H1 (cell line): Measurements from ENCODE around the gene TAS2R5. TPM values are rescaled to one million over a fixed set of nuclear protein-coding genes. Genes with fewer than 3 reads are reported as not detected.
"Not testable (repeated sequence)": the region's sequence is repeated elsewhere in the genome, so short reads cannot be mapped to it uniquely, and the experiment has no call there.

Experiments used
- CTCF ChIA-PET: fragments of 300-600 bp; sonication (Branson Sonifier 250); formaldehyde crosslinking; loops from one replicate; lab custom pipeline; 2021; ENCODE audit not compliant: partially characterized antibody; lab: Charles Lee
- POLR2A ChIA-PET: fragments of 300-600 bp; sonication (Branson Sonifier 250); formaldehyde crosslinking; loops from one replicate; lab custom pipeline; 2021; ENCODE audit warnings: inconsistent platforms; ENCODE audit not compliant: partially characterized antibody; lab: Charles Lee
- DNase-seq, 2 experiments: peaks; one replicate each; pipeline versions ENCODE4 v3.0.0 to v3.0.0-alpha.2; 2010 to 2022; ENCODE audit warnings: low spot score in 2 of 2, low read depth in 1 of 2, mixed read lengths in 1 of 2
- FAIRE-seq: peaks from 2 replicates; lab custom pipeline; 2011; peaks lifted over from hg19 to GRCh38; lab: Jason Lieb, UNC
- H2AFZ ChIP-seq: 2 replicates; pipeline ENCODE4 v1.8.1; 2012; ENCODE audit warnings: low read length, inconsistent platforms
- H2AK5ac ChIP-seq: 2 replicates; pipeline ENCODE4 v1.6.1; 2013; ENCODE audit warnings: low read depth, low read length
- H2BK120ac ChIP-seq: replicated peaks from 2 replicates; pipeline ENCODE3; 2013; ENCODE audit warnings: low read depth, low read length, inconsistent platforms
- H2BK12ac ChIP-seq: 2 replicates; pipeline ENCODE4 v1.6.1; 2013; ENCODE audit warnings: low read depth, low read length
- H2BK15ac ChIP-seq: 2 replicates; pipeline ENCODE4 v1.6.1; 2013; ENCODE audit warnings: low read length
- H2BK20ac ChIP-seq: 2 replicates; pipeline ENCODE4 v1.6.1; 2013; ENCODE audit warnings: low read length
- H2BK5ac ChIP-seq: 2 replicates; pipeline ENCODE4 v1.6.1; 2013; ENCODE audit warnings: low read depth, low read length
- H3K14ac ChIP-seq: 2 replicates; pipeline ENCODE4 v1.6.1; 2013; ENCODE audit warnings: inconsistent platforms; ENCODE audit not compliant: insufficient read length
- H3K18ac ChIP-seq: 2 replicates; pipeline ENCODE4 v1.6.1; 2013; ENCODE audit warnings: low read length; ENCODE audit errors: extremely low read depth
- H3K23ac ChIP-seq: 2 replicates; pipeline ENCODE4 v1.6.1; 2013; ENCODE audit warnings: inconsistent platforms; ENCODE audit not compliant: insufficient read length
- H3K23me2 ChIP-seq: 2 replicates; pipeline ENCODE4 v1.6.1; 2013; ENCODE audit warnings: low read depth, low read length
- H3K27ac ChIP-seq: 2 replicates; pipeline ENCODE4 v1.6.1; 2011; ENCODE audit warnings: low read depth, low read length, inconsistent platforms
- H3K27me3 ChIP-seq, 4 experiments: replicated peaks in 1 of 4; 1 replicate in 1 of 4; 2 replicates in 3 of 4; pipeline versions ENCODE4 v1.6.1 to v1.8.1; 2011 to 2013; ENCODE audit warnings: low read length in 3 of 4, mild to moderate bottlenecking in 3 of 4, inconsistent platforms in 2 of 4, mixed read lengths in 2 of 4, moderate library complexity in 1 of 4; ENCODE audit not compliant: control insufficient read depth in 3 of 4, insufficient read depth in 3 of 4; ENCODE audit errors: extremely low read depth in 1 of 4
- H3K36me3 ChIP-seq, 4 experiments: 2 replicates each; pipeline versions ENCODE4 v1.6.1 to v1.8.1; 2011 to 2013; ENCODE audit warnings: mild to moderate bottlenecking in 4 of 4, low read length in 3 of 4, moderate library complexity in 2 of 4, control low read depth in 1 of 4, inconsistent platforms in 1 of 4; ENCODE audit not compliant: insufficient read depth in 4 of 4, control insufficient read depth in 2 of 4
- H3K4ac ChIP-seq: replicated peaks from 2 replicates; pipeline ENCODE3; 2013; ENCODE audit warnings: low read length, low read depth, mixed read lengths, inconsistent platforms; ENCODE audit not compliant: insufficient read length
- H3K4me1 ChIP-seq, 4 experiments: replicated peaks in 1 of 4; 1 replicate in 1 of 4; 2 replicates in 3 of 4; pipeline versions ENCODE4 v1.6.1 to v1.8.1; 2011 to 2013; ENCODE audit warnings: low read length in 3 of 4, inconsistent platforms in 2 of 4, mixed read lengths in 1 of 4; ENCODE audit not compliant: insufficient read depth in 4 of 4, control insufficient read depth in 3 of 4
- H3K4me2 ChIP-seq, 2 experiments: 2 replicates each; pipeline versions ENCODE4 v1.6.1 to v1.8.1; 2011 to 2013; ENCODE audit warnings: low read depth in 2 of 2, low read length in 2 of 2, control low read depth in 1 of 2, inconsistent platforms in 1 of 2, mild to moderate bottlenecking in 1 of 2; ENCODE audit not compliant: insufficient read depth in 1 of 2
- H3K4me3 ChIP-seq, 4 experiments: fragments of 200-600, 300-600 bp in 1 of 4; sonication (generic), shearing (Covaris generic), sonication (Bioruptor Twin) in 1 of 4; 2 replicates each; pipeline versions ENCODE4 v1.5.1 to v1.8.1; 2011 to 2016; ENCODE audit warnings: low read length in 4 of 4, low read depth in 3 of 4, control low read depth in 2 of 4, inconsistent platforms in 2 of 4, mild to moderate bottlenecking in 2 of 4, mixed read lengths in 1 of 4, moderate library complexity in 1 of 4; ENCODE audit not compliant: insufficient read depth in 2 of 4; ENCODE audit errors: extremely low read depth in 1 of 4
- H3K56ac ChIP-seq: replicated peaks from 2 replicates; pipeline ENCODE3; 2013; ENCODE audit warnings: low read depth, mild to moderate bottlenecking, mixed read lengths, low read length, inconsistent platforms; ENCODE audit not compliant: insufficient read length
- H3K79me1 ChIP-seq: 2 replicates; pipeline ENCODE4 v1.6.1; 2013; ENCODE audit warnings: low read depth, low read length, control low read depth
- H3K79me2 ChIP-seq, 2 experiments: 2 replicates each; pipeline versions ENCODE4 v1.6.1 to v1.8.1; 2012 to 2013; ENCODE audit warnings: low read length in 2 of 2, mild to moderate bottlenecking in 2 of 2, inconsistent platforms in 1 of 2; ENCODE audit not compliant: insufficient read depth in 2 of 2, control insufficient read depth in 1 of 2
- H3K9ac ChIP-seq, 4 experiments: replicated peaks in 1 of 4; 1 replicate in 1 of 4; 2 replicates in 3 of 4; pipeline versions ENCODE4 v1.6.1 to v1.8.1; 2011 to 2013; ENCODE audit warnings: low read depth in 3 of 4, low read length in 3 of 4, control low read depth in 2 of 4, mild to moderate bottlenecking in 2 of 4, moderate library complexity in 2 of 4, inconsistent platforms in 1 of 4; ENCODE audit errors: extremely low read depth in 1 of 4
- H3K9me3 ChIP-seq, 2 experiments: 2 replicates each; pipeline versions ENCODE4 v1.6.1 to v1.8.1; 2012 to 2013; ENCODE audit warnings: mild to moderate bottlenecking in 2 of 2, moderate library complexity in 2 of 2, control low read depth in 1 of 2, inconsistent platforms in 1 of 2, low read depth in 1 of 2, low read length in 1 of 2, mixed read lengths in 1 of 2; ENCODE audit not compliant: insufficient read depth in 2 of 2
- H4K20me1 ChIP-seq, 2 experiments: replicated peaks in 1 of 2; 2 replicates each; pipeline versions ENCODE3 to v1.8.1; 2011 to 2013; ENCODE audit warnings: inconsistent platforms in 2 of 2, low read length in 2 of 2, mild to moderate bottlenecking in 1 of 2; ENCODE audit not compliant: insufficient read depth in 2 of 2, control insufficient read depth in 1 of 2
- H4K5ac ChIP-seq: 2 replicates; pipeline ENCODE4 v1.6.1; 2013; ENCODE audit warnings: low read length, low read depth, mixed read lengths, inconsistent platforms; ENCODE audit not compliant: insufficient read length
- H4K8ac ChIP-seq: 2 replicates; pipeline ENCODE4 v1.8.0; 2013; ENCODE audit warnings: mild to moderate bottlenecking, moderate library complexity, low read length, inconsistent platforms; ENCODE audit not compliant: insufficient read depth; ENCODE audit errors: extremely low read depth
- H4K91ac ChIP-seq: replicated peaks from 2 replicates; pipeline ENCODE3; 2013; ENCODE audit warnings: low read length, mixed read lengths, inconsistent platforms; ENCODE audit not compliant: insufficient read length
- GABPA ChIP-seq: IDR thresholded peaks from 2 replicates; pipeline ENCODE4 v1.6.1; 2011; ENCODE audit warnings: mild to moderate bottlenecking, low read length, moderate library complexity, borderline replicate concordance; ENCODE audit not compliant: insufficient read depth
- POU5F1 ChIP-seq: IDR thresholded peaks from 2 replicates; pipeline ENCODE4 v1.6.1; 2011; ENCODE audit warnings: low read depth, mild to moderate bottlenecking, low read length, moderate library complexity
- SIX5 ChIP-seq: IDR thresholded peaks from 2 replicates; pipeline ENCODE4 v1.6.1; 2011; ENCODE audit warnings: mild to moderate bottlenecking, low read depth, low read length
- WGBS, 2 experiments: shearing (Covaris generic) in 1 of 2; methylation state at CpG; one replicate each; pipeline versions ENCODE4 v1.1.6 to v1.1.7; 2013 to 2015; ENCODE audit warnings: low lambda C conversion rate in 2 of 2, mixed read lengths in 2 of 2, inconsistent platforms in 1 of 2, low coverage in 1 of 2, missing lambda C conversion rate in 1 of 2; ENCODE audit not compliant: insufficient replicate concordance in 2 of 2, insufficient coverage in 1 of 2, insufficient read length in 1 of 2; ENCODE audit errors: extremely low coverage in 1 of 2, missing lambda C conversion rate in 1 of 2; 5-methylcytosine and 5-hydroxymethylcytosine counted together
- polyA plus RNA-seq, 7 experiments: library from polyadenylated mRNA; depleted of rRNA in 3 of 7; stranded (reverse) in 5 of 7; unstranded in 2 of 7; fragments of >200 nt in 5 of 7; fragments of 200-250 nt in 2 of 7; gene quantifications; 1 replicate in 5 of 7; 2 replicates in 1 of 7; 4 replicates in 1 of 7; pipeline versions ENCODE4 v1.2.1 to v1.2.3, GENCODE V29; 2011 to 2013; ENCODE audit warnings: missing spikeins in 2 of 7, mixed read lengths in 2 of 7
- total RNA-seq: library from RNA; stranded (reverse); fragmentation: NEBNext Ultra II Directional; extraction: Animal tissue kit (Norgen Biotek cat#: 25700); gene quantifications from 2 replicates; pipeline ENCODE4 v1.2.1, GENCODE V29; 2021

The TAS2R5 gene
- total and polyA plus RNA-seq, 2 of the 8 experiments (the other 6 are each of a cell fraction or from before 2014, with no cell fraction given), result 1.5 to 6.2 TPM

- TF ChIP-seq GABPA, result no peak
- TF ChIP-seq SIX5, result no peak
- no peak for TF ChIP-seq POU5F1
Measured at GRCh38 chr7:141763797-141764196, 26.2 kb upstream of the TAS2R5 start, which contains the start of gene TAS2R3 (continued).

- H3K14ac ChIP-seq, H3K79me1 ChIP-seq, FAIRE-seq, H3K36me3 ChIP-seq, H3K4ac ChIP-seq, DNase-seq, H3K23ac ChIP-seq, H3K27ac ChIP-seq, H3K23me2 ChIP-seq, H3K18ac ChIP-seq, H4K5ac ChIP-seq, H3K4me3 ChIP-seq, H2AK5ac ChIP-seq, H3K4me2 ChIP-seq, H2BK15ac ChIP-seq, H4K20me1 ChIP-seq, H3K56ac ChIP-seq, H3K79me2 ChIP-seq, H2AFZ ChIP-seq, H2BK20ac ChIP-seq, H3K4me1 ChIP-seq, H3K9ac ChIP-seq, H3K9me3 ChIP-seq, H4K91ac ChIP-seq, H2BK12ac ChIP-seq, H2BK5ac ChIP-seq, CTCF ChIA-PET, H2BK120ac ChIP-seq, H3K27me3 ChIP-seq, H4K8ac ChIP-seq: not testable (repeated sequence)
- WGBS, 2 experiments, result 95% methylated on average over 3 of the region's 3 CpGs; no CpG with 5 or more reads in 1 of the 2 experiments
- POLR2A ChIA-PET, result interaction anchor here (0.8 kb wide), 2 partner anchors 14 to 157 kb away, joined by 3 to 4 read pairs; no protein-coding TSS in a partner anchor
Measured at GRCh38 chr7:141770083-141770583, 19.9 kb upstream of the TAS2R5 start.
